Measurements from ENCODE around the gene MYH10.

The MYH10 gene

DNA sequence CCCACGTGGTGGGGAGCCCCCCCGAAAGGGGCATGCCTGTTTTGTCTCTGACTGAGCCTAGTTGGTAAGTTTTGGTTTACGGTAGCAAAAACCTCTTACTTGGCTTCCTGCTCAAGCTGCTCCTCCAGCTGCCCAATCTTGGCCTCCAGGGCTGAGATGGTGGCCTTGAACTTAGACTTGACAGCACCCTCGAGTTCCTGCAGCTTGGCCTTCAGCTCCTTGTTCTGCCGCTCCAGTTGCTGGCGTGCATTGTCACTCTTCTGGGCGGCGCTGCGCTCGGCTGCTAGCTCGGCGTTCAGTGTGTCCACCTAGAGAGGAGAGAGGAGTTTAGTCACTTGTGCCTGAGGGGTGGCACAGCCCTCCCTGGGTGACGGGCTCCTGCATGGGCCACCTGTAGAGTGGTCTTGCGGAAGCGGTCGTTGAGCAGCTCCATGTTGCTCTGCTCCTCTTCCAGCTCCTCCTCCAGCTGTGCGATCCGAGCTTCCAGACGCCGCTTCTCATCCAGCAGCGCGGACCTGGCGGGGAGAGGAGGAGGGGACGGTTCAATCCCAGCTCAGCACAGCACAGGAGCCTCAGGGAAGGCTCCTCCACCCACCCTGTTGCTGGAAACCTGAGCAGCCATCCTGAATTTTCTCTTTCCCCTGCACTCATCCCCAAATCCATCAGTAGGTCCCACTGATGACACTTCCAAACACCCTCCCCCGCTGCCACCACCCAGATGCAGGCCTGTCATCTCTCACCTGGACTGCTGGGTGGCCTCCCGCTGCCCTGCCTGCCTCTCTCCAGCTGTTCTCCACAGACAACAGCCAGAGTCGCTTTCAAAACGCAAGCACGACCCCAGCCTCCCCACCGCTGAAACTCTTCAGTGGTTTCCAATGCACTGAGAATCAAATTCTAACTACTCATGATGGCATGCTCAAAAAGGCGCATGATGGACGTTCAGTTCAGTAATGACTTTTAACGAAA lies 150.2 kb downstream of the MYH10 start:
- no peak for ATAC-seq

DNA sequence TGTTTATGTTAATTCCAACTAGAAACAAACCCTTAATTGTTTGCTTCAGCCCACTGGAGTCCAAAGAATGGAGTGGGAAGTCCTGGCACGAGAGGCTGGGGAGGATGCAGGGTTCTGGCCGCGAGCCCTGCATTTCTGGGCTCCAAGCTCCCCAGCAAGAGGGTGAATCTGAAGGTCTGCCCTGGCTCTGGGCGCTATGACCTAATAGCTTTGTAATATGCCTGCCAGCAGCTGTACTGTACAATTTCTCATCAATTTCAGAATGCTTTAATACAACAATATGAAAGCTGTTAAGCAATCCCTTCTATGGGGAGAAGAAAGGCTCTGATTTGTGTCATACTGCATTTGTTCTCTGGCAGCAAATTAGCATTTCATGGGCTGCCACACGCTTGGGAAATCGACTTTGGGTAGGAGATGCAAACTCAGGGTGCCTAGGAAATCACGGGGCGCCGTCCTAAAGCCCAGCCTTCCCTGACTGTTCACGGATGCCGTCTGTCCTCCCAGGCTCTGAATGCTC lies 151.0 kb downstream of the MYH10 start:
- ATAC-seq: no peak
- TF ChIP-seq ARNTL (CRISPR knock-in tag; IDR thresholded peaks at IDR 0.05; ENCODE audit: borderline replicate concordance, low read depth) (no peak), OSR1 (CRISPR knock-in tag; IDR thresholded peaks at IDR 0.05) (no peak), ZFP30 (CRISPR knock-in tag; IDR thresholded peaks at IDR 0.05) (no peak), PPARA (CRISPR knock-in tag; IDR thresholded peaks at IDR 0.05; ENCODE audit: borderline replicate concordance) (no peak), CSDC2 (CRISPR knock-in tag; IDR thresholded peaks at IDR 0.05) (no peak), BACH2 (CRISPR knock-in tag; IDR thresholded peaks at IDR 0.05; ENCODE audit: borderline replicate concordance) (no peak), ZNF8 (CRISPR knock-in tag; IDR thresholded peaks at IDR 0.05) (no peak), RARB (CRISPR knock-in tag; IDR thresholded peaks at IDR 0.05) (no peak), ISL1 (CRISPR knock-in tag; IDR thresholded peaks at IDR 0.05) (no peak), ESRRG (CRISPR knock-in tag; IDR thresholded peaks at IDR 0.05) (no peak)
- TF ChIP-seq, protein P1, sequence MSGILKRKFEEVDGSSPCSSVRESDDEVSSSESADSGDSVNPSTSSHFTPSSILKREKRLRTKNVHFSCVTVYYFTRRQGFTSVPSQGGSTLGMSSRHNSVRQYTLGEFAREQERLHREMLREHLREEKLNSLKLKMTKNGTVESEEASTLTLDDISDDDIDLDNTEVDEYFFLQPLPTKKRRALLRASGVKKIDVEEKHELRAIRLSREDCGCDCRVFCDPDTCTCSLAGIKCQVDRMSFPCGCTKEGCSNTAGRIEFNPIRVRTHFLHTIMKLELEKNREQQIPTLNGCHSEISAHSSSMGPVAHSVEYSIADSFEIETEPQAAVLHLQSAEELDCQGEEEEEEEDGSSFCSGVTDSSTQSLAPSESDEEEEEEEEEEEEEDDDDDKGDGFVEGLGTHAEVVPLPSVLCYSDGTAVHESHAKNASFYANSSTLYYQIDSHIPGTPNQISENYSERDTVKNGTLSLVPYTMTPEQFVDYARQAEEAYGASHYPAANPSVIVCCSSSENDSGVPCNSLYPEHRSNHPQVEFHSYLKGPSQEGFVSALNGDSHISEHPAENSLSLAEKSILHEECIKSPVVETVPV (CRISPR knock-in tag; IDR thresholded peaks at IDR 0.05): no peak
- TF ChIP-seq, protein P2, sequence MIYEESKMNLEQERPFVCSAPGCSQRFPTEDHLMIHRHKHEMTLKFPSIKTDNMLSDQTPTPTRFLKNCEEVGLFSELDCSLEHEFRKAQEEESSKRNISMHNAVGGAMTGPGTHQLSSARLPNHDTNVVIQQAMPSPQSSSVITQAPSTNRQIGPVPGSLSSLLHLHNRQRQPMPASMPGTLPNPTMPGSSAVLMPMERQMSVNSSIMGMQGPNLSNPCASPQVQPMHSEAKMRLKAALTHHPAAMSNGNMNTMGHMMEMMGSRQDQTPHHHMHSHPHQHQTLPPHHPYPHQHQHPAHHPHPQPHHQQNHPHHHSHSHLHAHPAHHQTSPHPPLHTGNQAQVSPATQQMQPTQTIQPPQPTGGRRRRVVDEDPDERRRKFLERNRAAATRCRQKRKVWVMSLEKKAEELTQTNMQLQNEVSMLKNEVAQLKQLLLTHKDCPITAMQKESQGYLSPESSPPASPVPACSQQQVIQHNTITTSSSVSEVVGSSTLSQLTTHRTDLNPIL (CRISPR knock-in tag; IDR thresholded peaks at IDR 0.05; ENCODE audit: low read depth): no peak

More for the DNA sequence above, 150.2 kb downstream of the MYH10 start:
- TF ChIP-seq CSDC2 (CRISPR knock-in tag; IDR thresholded peaks at IDR 0.05) (no peak), ESRRG (CRISPR knock-in tag; IDR thresholded peaks at IDR 0.05) (no peak), RARB (CRISPR knock-in tag; IDR thresholded peaks at IDR 0.05) (no peak), TOX (CRISPR knock-in tag; IDR thresholded peaks at IDR 0.05; ENCODE audit: borderline replicate concordance) (no peak), OSR1 (CRISPR knock-in tag; IDR thresholded peaks at IDR 0.05) (no peak), ZNF70 (CRISPR knock-in tag; IDR thresholded peaks at IDR 0.05) (no peak), ZNF8 (CRISPR knock-in tag; IDR thresholded peaks at IDR 0.05) (no peak), ZNF565 (CRISPR knock-in tag; conservative IDR thresholded peaks at IDR 0.05; ENCODE audit: low read depth) (no peak), TCF4 (CRISPR knock-in tag; IDR thresholded peaks at IDR 0.05; ENCODE audit: borderline replicate concordance) (no peak), ISL1 (CRISPR knock-in tag; IDR thresholded peaks at IDR 0.05) (no peak), ZFP30 (CRISPR knock-in tag; IDR thresholded peaks at IDR 0.05) (no peak), ZFP3 (CRISPR knock-in tag; IDR thresholded peaks at IDR 0.05) (no peak), ARNTL (CRISPR knock-in tag; IDR thresholded peaks at IDR 0.05; ENCODE audit: borderline replicate concordance, low read depth) (no peak)
- TF ChIP-seq, protein P3, sequence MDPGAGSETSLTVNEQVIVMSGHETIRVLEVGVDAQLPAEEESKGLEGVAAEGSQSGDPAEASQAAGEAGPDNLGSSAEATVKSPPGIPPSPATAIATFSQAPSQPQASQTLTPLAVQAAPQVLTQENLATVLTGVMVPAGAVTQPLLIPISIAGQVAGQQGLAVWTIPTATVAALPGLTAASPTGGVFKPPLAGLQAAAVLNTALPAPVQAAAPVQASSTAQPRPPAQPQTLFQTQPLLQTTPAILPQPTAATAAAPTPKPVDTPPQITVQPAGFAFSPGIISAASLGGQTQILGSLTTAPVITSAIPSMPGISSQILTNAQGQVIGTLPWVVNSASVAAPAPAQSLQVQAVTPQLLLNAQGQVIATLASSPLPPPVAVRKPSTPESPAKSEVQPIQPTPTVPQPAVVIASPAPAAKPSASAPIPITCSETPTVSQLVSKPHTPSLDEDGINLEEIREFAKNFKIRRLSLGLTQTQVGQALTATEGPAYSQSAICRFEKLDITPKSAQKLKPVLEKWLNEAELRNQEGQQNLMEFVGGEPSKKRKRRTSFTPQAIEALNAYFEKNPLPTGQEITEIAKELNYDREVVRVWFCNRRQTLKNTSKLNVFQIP (CRISPR knock-in tag; IDR thresholded peaks at IDR 0.05; ENCODE audit: borderline replicate concordance, low read depth): no peak
- TF ChIP-seq, protein P4, sequence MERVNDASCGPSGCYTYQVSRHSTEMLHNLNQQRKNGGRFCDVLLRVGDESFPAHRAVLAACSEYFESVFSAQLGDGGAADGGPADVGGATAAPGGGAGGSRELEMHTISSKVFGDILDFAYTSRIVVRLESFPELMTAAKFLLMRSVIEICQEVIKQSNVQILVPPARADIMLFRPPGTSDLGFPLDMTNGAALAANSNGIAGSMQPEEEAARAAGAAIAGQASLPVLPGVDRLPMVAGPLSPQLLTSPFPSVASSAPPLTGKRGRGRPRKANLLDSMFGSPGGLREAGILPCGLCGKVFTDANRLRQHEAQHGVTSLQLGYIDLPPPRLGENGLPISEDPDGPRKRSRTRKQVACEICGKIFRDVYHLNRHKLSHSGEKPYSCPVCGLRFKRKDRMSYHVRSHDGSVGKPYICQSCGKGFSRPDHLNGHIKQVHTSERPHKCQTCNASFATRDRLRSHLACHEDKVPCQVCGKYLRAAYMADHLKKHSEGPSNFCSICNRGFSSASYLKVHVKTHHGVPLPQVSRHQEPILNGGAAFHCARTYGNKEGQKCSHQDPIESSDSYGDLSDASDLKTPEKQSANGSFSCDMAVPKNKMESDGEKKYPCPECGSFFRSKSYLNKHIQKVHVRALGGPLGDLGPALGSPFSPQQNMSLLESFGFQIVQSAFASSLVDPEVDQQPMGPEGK (CRISPR knock-in tag; IDR thresholded peaks at IDR 0.05; ENCODE audit: borderline replicate concordance): no peak
- TF ChIP-seq, protein P2 (CRISPR knock-in tag; IDR thresholded peaks at IDR 0.05; ENCODE audit: low read depth): no peak
- TF ChIP-seq, protein P1 (CRISPR knock-in tag; IDR thresholded peaks at IDR 0.05): no peak
- TF ChIP-seq, protein P5, sequence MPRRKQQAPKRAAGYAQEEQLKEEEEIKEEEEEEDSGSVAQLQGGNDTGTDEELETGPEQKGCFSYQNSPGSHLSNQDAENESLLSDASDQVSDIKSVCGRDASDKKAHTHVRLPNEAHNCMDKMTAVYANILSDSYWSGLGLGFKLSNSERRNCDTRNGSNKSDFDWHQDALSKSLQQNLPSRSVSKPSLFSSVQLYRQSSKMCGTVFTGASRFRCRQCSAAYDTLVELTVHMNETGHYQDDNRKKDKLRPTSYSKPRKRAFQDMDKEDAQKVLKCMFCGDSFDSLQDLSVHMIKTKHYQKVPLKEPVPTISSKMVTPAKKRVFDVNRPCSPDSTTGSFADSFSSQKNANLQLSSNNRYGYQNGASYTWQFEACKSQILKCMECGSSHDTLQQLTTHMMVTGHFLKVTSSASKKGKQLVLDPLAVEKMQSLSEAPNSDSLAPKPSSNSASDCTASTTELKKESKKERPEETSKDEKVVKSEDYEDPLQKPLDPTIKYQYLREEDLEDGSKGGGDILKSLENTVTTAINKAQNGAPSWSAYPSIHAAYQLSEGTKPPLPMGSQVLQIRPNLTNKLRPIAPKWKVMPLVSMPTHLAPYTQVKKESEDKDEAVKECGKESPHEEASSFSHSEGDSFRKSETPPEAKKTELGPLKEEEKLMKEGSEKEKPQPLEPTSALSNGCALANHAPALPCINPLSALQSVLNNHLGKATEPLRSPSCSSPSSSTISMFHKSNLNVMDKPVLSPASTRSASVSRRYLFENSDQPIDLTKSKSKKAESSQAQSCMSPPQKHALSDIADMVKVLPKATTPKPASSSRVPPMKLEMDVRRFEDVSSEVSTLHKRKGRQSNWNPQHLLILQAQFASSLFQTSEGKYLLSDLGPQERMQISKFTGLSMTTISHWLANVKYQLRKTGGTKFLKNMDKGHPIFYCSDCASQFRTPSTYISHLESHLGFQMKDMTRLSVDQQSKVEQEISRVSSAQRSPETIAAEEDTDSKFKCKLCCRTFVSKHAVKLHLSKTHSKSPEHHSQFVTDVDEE (CRISPR knock-in tag; IDR thresholded peaks at IDR 0.05): no peak
